IMR-90 (cell line): Measurements from ENCODE around the gene MAP2. TPM values are rescaled to one million over a fixed set of nuclear protein-coding genes. Genes with fewer than 3 reads are reported as not detected.

Experiments
- ATAC-seq: fragments of 200-7000 bp; cut with Tn5 transposase; 2 replicates; pipeline ENCODE4 v1.9.1; 2020; ENCODE audit warnings: low read depth, mild to moderate bottlenecking, moderate library complexity
- BruUV-seq: library from RNA; stranded (reverse); fragments of 400-500 nt; replicated peaks from 2 replicates; lab custom pipeline; 2021; lab: Mats Ljungman, UMichigan
- CTCF ChIA-PET: fragments of 300-600 bp; formaldehyde crosslinking; extraction: SDS; loops from one replicate; lab custom pipeline; 2021; ENCODE audit warnings: antibody characterized with exemption; lab: Yijun Ruan, JAX
- POLR2A ChIA-PET: fragments of 300-600 bp; sonication (Branson Sonifier 250); formaldehyde crosslinking; loops from one replicate; lab custom pipeline; 2022; ENCODE audit warnings: antibody characterized with exemption; ENCODE audit not compliant: unreplicated experiment; lab: Charles Lee
- DNase-seq: peaks from one replicate; pipeline ENCODE4 v3.0.0; 2013
- H2AFZ ChIP-seq: replicated peaks from 2 replicates; pipeline ENCODE3; 2013; ENCODE audit warnings: low read length, mild to moderate bottlenecking; ENCODE audit not compliant: poor library complexity
- H2AK5ac ChIP-seq: 2 replicates; pipeline ENCODE4 v1.6.1; 2013; ENCODE audit warnings: low read depth, low read length, inconsistent platforms
- H2AK9ac ChIP-seq: replicated peaks from 2 replicates; pipeline ENCODE3; 2013; ENCODE audit warnings: mild to moderate bottlenecking, low read depth, low read length, moderate library complexity; ENCODE audit not compliant: poor library complexity
- H2BK120ac ChIP-seq: 2 replicates; pipeline ENCODE4 v1.6.1; 2013; ENCODE audit warnings: low read depth, low read length, inconsistent platforms
- H2BK15ac ChIP-seq: 3 replicates; pipeline ENCODE4 v1.6.1; 2013; ENCODE audit warnings: low read depth, low read length, inconsistent platforms
- H2BK20ac ChIP-seq: 2 replicates; pipeline ENCODE4 v1.6.1; 2013; ENCODE audit warnings: low read depth, mild to moderate bottlenecking, inconsistent platforms, low read length, moderate library complexity
- H2BK5ac ChIP-seq: 2 replicates; pipeline ENCODE4 v1.6.1; 2013; ENCODE audit warnings: mild to moderate bottlenecking, low read depth, low read length, inconsistent platforms; ENCODE audit not compliant: poor library complexity, severe bottlenecking
- H3K14ac ChIP-seq: replicated peaks from 2 replicates; pipeline ENCODE4 v1.6.1; 2013; ENCODE audit warnings: low read depth, low read length, inconsistent platforms
- H3K18ac ChIP-seq: 2 replicates; pipeline ENCODE4 v1.6.1; 2013; ENCODE audit warnings: low read depth, low read length, control low read depth
- H3K23ac ChIP-seq: 2 replicates; pipeline ENCODE4 v1.6.1; 2013; ENCODE audit warnings: low read depth, low read length, inconsistent platforms
- H3K27ac ChIP-seq: 2 replicates; pipeline ENCODE4 v1.5.1; 2013; ENCODE audit warnings: mild to moderate bottlenecking, control low read depth, low read length; ENCODE audit not compliant: insufficient read depth
- H3K27me3 ChIP-seq: 2 replicates; pipeline ENCODE4 v1.6.1; 2013; ENCODE audit warnings: low read length; ENCODE audit not compliant: control insufficient read depth, insufficient read depth
- H3K36me3 ChIP-seq: 2 replicates; pipeline ENCODE4 v1.6.1; 2013; ENCODE audit warnings: low read length, mixed read lengths; ENCODE audit not compliant: control insufficient read depth, insufficient read depth
- H3K4ac ChIP-seq: 2 replicates; pipeline ENCODE4 v1.6.1; 2013; ENCODE audit warnings: low read depth, low read length, inconsistent platforms
- H3K4me1 ChIP-seq: 2 replicates; pipeline ENCODE4 v1.6.1; 2013; ENCODE audit warnings: low read length, mixed read lengths; ENCODE audit not compliant: control insufficient read depth, insufficient read depth
- H3K4me2 ChIP-seq: 2 replicates; pipeline ENCODE4 v1.6.1; 2013; ENCODE audit warnings: low read depth, mild to moderate bottlenecking, control low read depth, low read length, moderate library complexity
- H3K4me3 ChIP-seq: 2 replicates; pipeline ENCODE4 v1.5.1; 2013; ENCODE audit warnings: low read depth, mild to moderate bottlenecking, control low read depth, low read length, moderate library complexity; ENCODE audit not compliant: insufficient read depth
- H3K56ac ChIP-seq: 2 replicates; pipeline ENCODE4 v1.6.1; 2013; ENCODE audit warnings: low read length, inconsistent platforms; ENCODE audit not compliant: insufficient read depth; ENCODE audit errors: extremely low read depth
- H3K79me1 ChIP-seq, 2 experiments: 2 replicates each; pipeline ENCODE4 v1.6.1; 2013; ENCODE audit warnings: low read length in 2 of 2, inconsistent platforms in 1 of 2, low read depth in 1 of 2
- H3K9ac ChIP-seq: 2 replicates; pipeline ENCODE4 v1.6.1; 2013; ENCODE audit warnings: low read depth, low read length, control low read depth
- H3K9me1 ChIP-seq: 2 replicates; pipeline ENCODE4 v1.6.1; 2013; ENCODE audit warnings: low read length, inconsistent platforms; ENCODE audit not compliant: insufficient read depth
- H3K9me3 ChIP-seq: 2 replicates; pipeline ENCODE4 v1.6.1; 2013; ENCODE audit warnings: low read length; ENCODE audit not compliant: control insufficient read depth, insufficient read depth
- H4K20me1 ChIP-seq: 2 replicates; pipeline ENCODE4 v1.6.1; 2013; ENCODE audit warnings: low read length, inconsistent platforms; ENCODE audit not compliant: insufficient read depth
- H4K5ac ChIP-seq: 2 replicates; pipeline ENCODE4 v1.6.1; 2013; ENCODE audit warnings: mild to moderate bottlenecking, low read depth, low read length, control low read depth
- H4K8ac ChIP-seq, 2 experiments: 2 replicates each; pipeline ENCODE4 v1.6.1; 2013; ENCODE audit warnings: low read depth in 2 of 2, low read length in 2 of 2, control low read depth in 1 of 2, inconsistent platforms in 1 of 2
- H4K91ac ChIP-seq: 2 replicates; pipeline ENCODE4 v1.6.1; 2013; ENCODE audit warnings: low read depth, low read length, inconsistent platforms; ENCODE audit not compliant: insufficient read depth
- MXI1 ChIP-seq: IDR thresholded peaks from 2 replicates; pipeline ENCODE4 v1.6.1; 2012; ENCODE audit warnings: low read depth, mild to moderate bottlenecking, low read length, moderate library complexity, borderline replicate concordance
- SMC3 ChIP-seq: fragments of 150-350 bp; IDR thresholded peaks from 2 replicates; pipeline ENCODE4 v1.6.1; 2016; ENCODE audit warnings: low read depth, mild to moderate bottlenecking, antibody characterized with exemption, low read length, moderate library complexity
- USF2 ChIP-seq: fragments of 150-350 bp; IDR thresholded peaks from 2 replicates; pipeline ENCODE4 v1.6.1; 2017; ENCODE audit warnings: mild to moderate bottlenecking, antibody characterized with exemption, low read length, low read depth
- WGBS, 2 experiments: methylation state at CpG; one replicate each; pipeline versions ENCODE4 v1.1.5 to v1.1.7; 2013; ENCODE audit warnings: missing lambda C conversion rate in 2 of 2; ENCODE audit not compliant: insufficient read length in 1 of 2; ENCODE audit errors: extremely low coverage in 2 of 2; 5-methylcytosine and 5-hydroxymethylcytosine counted together
- dilution Hi-C: fragments of 300-500 bp; cut with HindIII; formaldehyde crosslinking; loops from one replicate; pipeline ENCODE4 v1.14.3; 2018; ENCODE audit warnings: low sequenced_read_pairs; ENCODE audit not compliant: unreplicated experiment
- in situ Hi-C: fragments of 300-500 bp; cut with MboI; formaldehyde crosslinking; loops from 3 replicates; pipeline ENCODE4 v1.14.3; 2019; ENCODE audit warnings: low sequenced_read_pairs, inconsistent platforms, mixed read lengths
- intact Hi-C: fragments of 100-400 bp; cut with micrococcal nuclease; formaldehyde crosslinking; loops from 2 replicates; pipeline ENCODE4 v1.10.0; 2022
- polyA plus RNA-seq, 3 experiments: library from polyadenylated mRNA; depleted of rRNA; stranded (reverse); fragments of >200 nt; gene quantifications; 2 replicates each; pipeline ENCODE4 v1.2.3, GENCODE V29; 2012; ENCODE audit warnings: low replicate concordance in 1 of 3
- total RNA-seq: library from RNA; depleted of rRNA; stranded (reverse); fragments of >200 nt; gene quantifications from 2 replicates; pipeline ENCODE4 v1.2.3, GENCODE V29; 2012

The MAP2 gene
- total and polyA plus RNA-seq, 2 of the 4 experiments (the other 2 are of a cell fraction) = 0.29 to 0.36 TPM

DNA sequence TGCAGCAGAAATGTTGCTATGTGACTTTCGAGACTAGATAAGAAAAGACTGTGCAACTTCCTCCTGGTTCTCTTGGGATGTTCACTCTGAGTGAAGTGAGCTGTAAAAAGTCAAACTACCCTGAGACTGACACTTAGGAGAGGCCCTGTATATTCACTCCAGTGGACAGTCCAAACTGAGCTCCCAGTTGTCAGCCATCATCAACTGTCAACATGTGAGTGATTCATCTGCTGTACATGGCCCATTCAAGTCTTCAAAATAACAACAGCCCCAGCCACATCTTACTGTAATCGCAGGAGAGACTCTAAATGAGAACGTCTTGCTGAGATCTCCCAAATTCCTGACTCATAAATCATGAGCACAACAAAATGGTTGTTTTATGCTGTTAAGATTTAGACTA lies 339.3 kb downstream of the MAP2 start:
- TF ChIP-seq SMC3 = no peak
- TF ChIP-seq MXI1 = no peak
- no peak for TF ChIP-seq USF2
- BruUV-seq = no TSS peak
- Histone ChIP-seq H3K36me3 (no peaks in the 10 kb centered on the region), H3K18ac (no peak overlapping the region), H3K4me3 (no peak overlapping the region), H4K5ac (no peak overlapping the region), H3K9ac (no peak overlapping the region), H3K9me3 (peaks cover 7% of the 10 kb centered on the region; the same call in 1 of the 2 replicates), H3K79me1 (no peaks in the 10 kb centered on the region), H3K4ac (no peak overlapping the region), H3K27me3 (no peaks in the 10 kb centered on the region), H3K56ac (no peak overlapping the region), H2AFZ (no peak overlapping the region), H2BK5ac (no peak overlapping the region), H3K27ac (no peak overlapping the region), H4K91ac (no peak overlapping the region), H2AK5ac (no peak overlapping the region), H3K14ac (no peak overlapping the region), H3K9me1 (no peaks in the 10 kb centered on the region), H2AK9ac (no peak overlapping the region), H2BK20ac (no peak overlapping the region), H3K4me2 (no peak overlapping the region), H4K8ac (no peak overlapping the region), H2BK120ac (no peak overlapping the region), H2BK15ac (no peak overlapping the region), H3K4me1 (no peaks in the 10 kb centered on the region), H3K23ac (no peak overlapping the region), H4K20me1 (no peaks in the 10 kb centered on the region)
- dilution Hi-C loops = no loop called here
- DNase-seq (no peak), ATAC-seq (no peak)
- in situ Hi-C loops = no loop called here
- intact Hi-C loops = no loop called here
- ChIA-PET POLR2A (no interaction called here), CTCF (interaction anchor here (0.6 kb wide), 1 partner anchor 202 kb away, joined by 3 read pairs; no protein-coding TSS in a partner anchor)
- WGBS, 2 experiments = no CpG with 5 or more reads among the region's 3 CpGs
